Measurements from ENCODE around the gene GABPB1.

GABPB1 gene

GRCh38 chr15:50320504-50320903 lies 34.5 kb downstream of the GABPB1 start:
- Histone ChIP-seq H3K9me3 (ENCODE audit: control insufficient read depth in 5 of 5, low read length in 5 of 5) (no peaks in the 10 kb centered on the region), H3K9ac (ENCODE audit: low read length in 5 of 5) (no peak overlapping the region), H3K36me3 (ENCODE audit: control insufficient read depth in 5 of 5, insufficient read depth in 5 of 5, low read length in 5 of 5) (no peaks in the 10 kb centered on the region), H3K4me1 (ENCODE audit: control insufficient read depth in 5 of 5, insufficient read depth in 5 of 5, low read length in 5 of 5) (peaks cover 0 to 6% (median 2%) of the 10 kb centered on the region in 5 donors), H3K27me3 (ENCODE audit: control insufficient read depth in 5 of 5, insufficient read depth in 4 of 5, low read length in 5 of 5) (no peaks in the 10 kb centered on the region), H3K27ac (ENCODE audit: low read depth, low read length) (no peak overlapping the region), H3K4me3 (ENCODE audit: low read depth in 1 of 5, low read length in 5 of 5) (no peak overlapping the region)

- Histone ChIP-seq H3K27me3 (ENCODE audit: control insufficient read depth in 5 of 5, insufficient read depth in 4 of 5, low read length in 5 of 5) (no peaks in the 10 kb centered on the region), H3K9ac (ENCODE audit: low read length in 5 of 5) (no peak overlapping the region), H3K27ac (ENCODE audit: low read depth, low read length) (no peak overlapping the region), H3K4me1 (ENCODE audit: control insufficient read depth in 5 of 5, insufficient read depth in 5 of 5, low read length in 5 of 5) (peaks cover 0 to 6% (median 2%) of the 10 kb centered on the region in 5 donors), H3K4me3 (ENCODE audit: low read depth in 1 of 5, low read length in 5 of 5) (no peak overlapping the region), H3K36me3 (ENCODE audit: control insufficient read depth in 5 of 5, insufficient read depth in 5 of 5, low read length in 5 of 5) (no peaks in the 10 kb centered on the region), H3K9me3 (ENCODE audit: control insufficient read depth in 5 of 5, low read length in 5 of 5) (no peaks in the 10 kb centered on the region)
Measured at GRCh38 chr15:50318697-50319096, 36.3 kb downstream of the GABPB1 start.

GRCh38 chr15:50315814-50316630 lies 39.0 kb downstream of the GABPB1 start:
- Histone ChIP-seq H3K9ac (ENCODE audit: low read length in 5 of 5) (peak overlapping the region in 1 of 5 donors; percentile 35), H3K27me3 (ENCODE audit: control insufficient read depth in 5 of 5, insufficient read depth in 4 of 5, low read length in 5 of 5) (no peaks in the 10 kb centered on the region), H3K36me3 (ENCODE audit: control insufficient read depth in 5 of 5, insufficient read depth in 5 of 5, low read length in 5 of 5) (no peaks in the 10 kb centered on the region), H3K4me1 (ENCODE audit: control insufficient read depth in 5 of 5, insufficient read depth in 5 of 5, low read length in 5 of 5) (peaks cover 0 to 6% (median 2%) of the 10 kb centered on the region in 5 donors), H3K4me3 (ENCODE audit: low read depth in 1 of 5, low read length in 5 of 5) (no peak overlapping the region), H3K27ac (ENCODE audit: low read depth, low read length) (no peak overlapping the region), H3K9me3 (ENCODE audit: control insufficient read depth in 5 of 5, low read length in 5 of 5) (no peaks in the 10 kb centered on the region)

GRCh38 chr15:50312636-50313035 lies 42.4 kb downstream of the GABPB1 start:
- H3K27ac ChIP-seq (ENCODE audit: low read depth, low read length), result no peak overlapping the region
- H3K27me3 ChIP-seq (ENCODE audit: control insufficient read depth in 5 of 5, insufficient read depth in 4 of 5, low read length in 5 of 5), result no peaks in the 10 kb centered on the region
- no peak overlapping the region for H3K9ac ChIP-seq (ENCODE audit: low read length in 5 of 5)
- peaks cover 4 to 6% (median 5%) of the 10 kb centered on the region in 5 donors for H3K36me3 ChIP-seq (ENCODE audit: control insufficient read depth in 5 of 5, insufficient read depth in 5 of 5, low read length in 5 of 5)
- no peak overlapping the region for H3K4me3 ChIP-seq (ENCODE audit: low read depth in 1 of 5, low read length in 5 of 5)
- H3K9me3 ChIP-seq (ENCODE audit: control insufficient read depth in 5 of 5, low read length in 5 of 5), result peaks cover 0 to 7% (median 5%) of the 10 kb centered on the region in 5 donors
- peaks cover 0 to 6% (median 0%) of the 10 kb centered on the region in 5 donors for H3K4me1 ChIP-seq (ENCODE audit: control insufficient read depth in 5 of 5, insufficient read depth in 5 of 5, low read length in 5 of 5)

GRCh38 chr15:50307799-50308198 lies 47.2 kb downstream of the GABPB1 start:
- Histone ChIP-seq H3K4me3 (ENCODE audit: low read depth in 1 of 5, low read length in 5 of 5) (no peak overlapping the region), H3K27me3 (ENCODE audit: control insufficient read depth in 5 of 5, insufficient read depth in 4 of 5, low read length in 5 of 5) (no peaks in the 10 kb centered on the region), H3K9ac (ENCODE audit: low read length in 5 of 5) (no peak overlapping the region), H3K36me3 (ENCODE audit: control insufficient read depth in 5 of 5, insufficient read depth in 5 of 5, low read length in 5 of 5) (peaks cover 5 to 11% (median 9%) of the 10 kb centered on the region in 5 donors), H3K27ac (ENCODE audit: low read depth, low read length) (no peak overlapping the region), H3K4me1 (ENCODE audit: control insufficient read depth in 5 of 5, insufficient read depth in 5 of 5, low read length in 5 of 5) (no peaks in the 10 kb centered on the region), H3K9me3 (ENCODE audit: control insufficient read depth in 5 of 5, low read length in 5 of 5) (peaks cover 0 to 8% (median 7%) of the 10 kb centered on the region in 5 donors)

GRCh38 chr15:50304836-50305235 lies 50.2 kb downstream of the GABPB1 start:
- Histone ChIP-seq H3K9ac (ENCODE audit: low read length in 5 of 5) (no peak overlapping the region), H3K4me1 (ENCODE audit: control insufficient read depth in 5 of 5, insufficient read depth in 5 of 5, low read length in 5 of 5) (no peaks in the 10 kb centered on the region), H3K9me3 (ENCODE audit: control insufficient read depth in 5 of 5, low read length in 5 of 5) (peaks cover 0 to 8% (median 7%) of the 10 kb centered on the region in 5 donors), H3K36me3 (ENCODE audit: control insufficient read depth in 5 of 5, insufficient read depth in 5 of 5, low read length in 5 of 5) (peaks cover 18 to 26% (median 23%) of the 10 kb centered on the region in 5 donors), H3K4me3 (ENCODE audit: low read depth in 1 of 5, low read length in 5 of 5) (no peak overlapping the region), H3K27me3 (ENCODE audit: control insufficient read depth in 5 of 5, insufficient read depth in 4 of 5, low read length in 5 of 5) (no peaks in the 10 kb centered on the region), H3K27ac (ENCODE audit: low read depth, low read length) (no peak overlapping the region)

- peaks cover 0 to 2% (median 0%) of the 10 kb centered on the region in 5 donors for H3K9me3 ChIP-seq (ENCODE audit: control insufficient read depth in 5 of 5, low read length in 5 of 5)
- H3K4me3 ChIP-seq (ENCODE audit: low read depth in 1 of 5, low read length in 5 of 5), result no peak overlapping the region
- H3K9ac ChIP-seq (ENCODE audit: low read length in 5 of 5), result no peak overlapping the region
- no peaks in the 10 kb centered on the region for H3K27me3 ChIP-seq (ENCODE audit: control insufficient read depth in 5 of 5, insufficient read depth in 4 of 5, low read length in 5 of 5)
- H3K36me3 ChIP-seq (ENCODE audit: control insufficient read depth in 5 of 5, insufficient read depth in 5 of 5, low read length in 5 of 5), result peaks cover 11 to 37% (median 28%) of the 10 kb centered on the region in 5 donors
- no peaks in the 10 kb centered on the region for H3K4me1 ChIP-seq (ENCODE audit: control insufficient read depth in 5 of 5, insufficient read depth in 5 of 5, low read length in 5 of 5)
- H3K27ac ChIP-seq (ENCODE audit: low read depth, low read length), result no peak overlapping the region
Measured at GRCh38 chr15:50302581-50302980, 52.4 kb downstream of the GABPB1 start.

- no peak overlapping the region for H3K27ac ChIP-seq (ENCODE audit: low read depth, low read length)
- H3K9ac ChIP-seq (ENCODE audit: low read length in 5 of 5), result no peak overlapping the region
- no peaks in the 10 kb centered on the region for H3K4me1 ChIP-seq (ENCODE audit: control insufficient read depth in 5 of 5, insufficient read depth in 5 of 5, low read length in 5 of 5)
- H3K27me3 ChIP-seq (ENCODE audit: control insufficient read depth in 5 of 5, insufficient read depth in 4 of 5, low read length in 5 of 5), result no peaks in the 10 kb centered on the region
- H3K36me3 ChIP-seq (ENCODE audit: control insufficient read depth in 5 of 5, insufficient read depth in 5 of 5, low read length in 5 of 5), result peaks cover 18 to 52% (median 24%) of the 10 kb centered on the region in 5 donors
- no peaks in the 10 kb centered on the region for H3K9me3 ChIP-seq (ENCODE audit: control insufficient read depth in 5 of 5, low read length in 5 of 5)
- no peak overlapping the region for H3K4me3 ChIP-seq (ENCODE audit: low read depth in 1 of 5, low read length in 5 of 5)
Measured at GRCh38 chr15:50298340-50298739, 56.7 kb downstream of the GABPB1 start.

GRCh38 chr15:50295966-50296365 lies 59.0 kb downstream of the GABPB1 start:
- Histone ChIP-seq H3K4me1 (ENCODE audit: control insufficient read depth in 5 of 5, insufficient read depth in 5 of 5, low read length in 5 of 5) (no peaks in the 10 kb centered on the region), H3K27ac (ENCODE audit: low read depth, low read length) (no peak overlapping the region), H3K4me3 (ENCODE audit: low read depth in 1 of 5, low read length in 5 of 5) (no peak overlapping the region), H3K27me3 (ENCODE audit: control insufficient read depth in 5 of 5, insufficient read depth in 4 of 5, low read length in 5 of 5) (no peaks in the 10 kb centered on the region), H3K36me3 (ENCODE audit: control insufficient read depth in 5 of 5, insufficient read depth in 5 of 5, low read length in 5 of 5) (peaks cover 15 to 45% (median 19%) of the 10 kb centered on the region in 5 donors), H3K9ac (ENCODE audit: low read length in 5 of 5) (no peak overlapping the region), H3K9me3 (ENCODE audit: control insufficient read depth in 5 of 5, low read length in 5 of 5) (no peaks in the 10 kb centered on the region)

- Histone ChIP-seq H3K9me3 (ENCODE audit: control insufficient read depth in 5 of 5, low read length in 5 of 5) (no peaks in the 10 kb centered on the region), H3K27me3 (ENCODE audit: control insufficient read depth in 5 of 5, insufficient read depth in 4 of 5, low read length in 5 of 5) (no peaks in the 10 kb centered on the region), H3K36me3 (ENCODE audit: control insufficient read depth in 5 of 5, insufficient read depth in 5 of 5, low read length in 5 of 5) (peaks cover 18 to 31% (median 28%) of the 10 kb centered on the region in 5 donors), H3K9ac (ENCODE audit: low read length in 5 of 5) (no peak overlapping the region), H3K4me1 (ENCODE audit: control insufficient read depth in 5 of 5, insufficient read depth in 5 of 5, low read length in 5 of 5) (no peaks in the 10 kb centered on the region), H3K4me3 (ENCODE audit: low read depth in 1 of 5, low read length in 5 of 5) (no peak overlapping the region), H3K27ac (ENCODE audit: low read depth, low read length) (no peak overlapping the region)
Measured at GRCh38 chr15:50289749-50290148, 65.2 kb downstream of the GABPB1 start.

Measured in subcutaneous abdominal adipose tissue (tissue), 5 donors.